ENCODE data around the gene PPP1R37. TPM values are rescaled to one million over a fixed set of nuclear protein-coding genes. Genes with fewer than 3 reads are reported as not detected.

The PPP1R37 gene, protein sequence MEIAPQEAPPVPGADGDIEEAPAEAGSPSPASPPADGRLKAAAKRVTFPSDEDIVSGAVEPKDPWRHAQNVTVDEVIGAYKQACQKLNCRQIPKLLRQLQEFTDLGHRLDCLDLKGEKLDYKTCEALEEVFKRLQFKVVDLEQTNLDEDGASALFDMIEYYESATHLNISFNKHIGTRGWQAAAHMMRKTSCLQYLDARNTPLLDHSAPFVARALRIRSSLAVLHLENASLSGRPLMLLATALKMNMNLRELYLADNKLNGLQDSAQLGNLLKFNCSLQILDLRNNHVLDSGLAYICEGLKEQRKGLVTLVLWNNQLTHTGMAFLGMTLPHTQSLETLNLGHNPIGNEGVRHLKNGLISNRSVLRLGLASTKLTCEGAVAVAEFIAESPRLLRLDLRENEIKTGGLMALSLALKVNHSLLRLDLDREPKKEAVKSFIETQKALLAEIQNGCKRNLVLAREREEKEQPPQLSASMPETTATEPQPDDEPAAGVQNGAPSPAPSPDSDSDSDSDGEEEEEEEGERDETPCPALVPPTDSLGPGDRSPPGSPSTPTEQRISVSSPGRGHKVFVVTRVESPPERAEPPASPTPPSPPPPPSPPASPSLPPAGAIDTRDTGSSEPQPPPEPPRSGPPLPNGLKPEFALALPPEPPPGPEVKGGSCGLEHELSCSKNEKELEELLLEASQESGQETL
- total RNA-seq = 10 to 100 TPM in 3 of 4 donors, 1 to 10 TPM in 1; 6.7 to 43.8 (median 24.4) TPM

DNA sequence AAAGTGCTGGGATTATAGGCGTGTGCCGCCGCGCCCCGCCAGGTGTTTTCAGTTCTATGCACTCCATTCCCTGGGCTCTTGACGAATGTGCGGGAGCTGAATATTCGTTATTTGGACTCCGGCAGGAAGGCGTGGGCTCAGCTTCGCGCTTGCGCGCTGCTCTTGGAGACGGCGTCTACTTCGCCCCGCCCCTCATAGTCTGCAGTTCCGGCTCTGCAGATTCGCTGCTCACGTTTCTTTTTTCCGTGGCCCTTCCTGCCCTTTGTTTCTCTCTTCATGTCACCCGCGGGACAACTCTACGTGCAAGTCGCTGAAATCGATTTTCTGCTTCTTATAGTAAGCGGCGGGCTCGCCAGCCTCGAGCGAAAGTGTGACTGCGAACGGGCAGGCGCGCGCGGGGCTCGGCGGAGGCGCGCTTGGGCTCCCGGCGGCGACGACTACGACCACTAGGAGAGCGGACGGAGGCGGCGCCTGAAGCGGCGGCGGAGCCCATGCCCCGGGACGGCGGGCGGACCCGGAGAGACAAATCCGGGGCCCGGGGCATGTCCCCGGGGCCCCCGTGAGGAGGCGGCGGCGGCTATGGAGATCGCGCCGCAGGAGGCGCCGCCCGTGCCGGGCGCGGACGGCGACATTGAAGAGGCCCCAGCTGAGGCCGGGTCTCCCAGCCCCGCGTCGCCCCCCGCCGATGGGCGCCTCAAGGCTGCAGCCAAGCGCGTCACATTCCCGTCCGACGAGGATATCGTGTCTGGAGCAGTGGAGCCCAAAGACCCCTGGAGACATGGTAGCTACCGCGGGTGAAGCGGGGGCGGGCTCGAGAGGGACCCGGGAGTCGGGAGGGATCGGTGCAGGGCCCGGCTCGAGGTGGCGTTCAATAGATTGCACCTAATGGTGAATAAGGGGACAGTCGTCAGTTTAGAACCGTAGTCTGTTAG, at the start of gene PPP1R37:
PPP1R37 (plus strand) TSS at position 433 of the 932 bp plus-strand sequence; CDS start at position 580, 147 bp downstream.
- no peak for TF ChIP-seq POLR2A (IDR thresholded peaks at IDR 0.05)
- TF ChIP-seq, protein P1, sequence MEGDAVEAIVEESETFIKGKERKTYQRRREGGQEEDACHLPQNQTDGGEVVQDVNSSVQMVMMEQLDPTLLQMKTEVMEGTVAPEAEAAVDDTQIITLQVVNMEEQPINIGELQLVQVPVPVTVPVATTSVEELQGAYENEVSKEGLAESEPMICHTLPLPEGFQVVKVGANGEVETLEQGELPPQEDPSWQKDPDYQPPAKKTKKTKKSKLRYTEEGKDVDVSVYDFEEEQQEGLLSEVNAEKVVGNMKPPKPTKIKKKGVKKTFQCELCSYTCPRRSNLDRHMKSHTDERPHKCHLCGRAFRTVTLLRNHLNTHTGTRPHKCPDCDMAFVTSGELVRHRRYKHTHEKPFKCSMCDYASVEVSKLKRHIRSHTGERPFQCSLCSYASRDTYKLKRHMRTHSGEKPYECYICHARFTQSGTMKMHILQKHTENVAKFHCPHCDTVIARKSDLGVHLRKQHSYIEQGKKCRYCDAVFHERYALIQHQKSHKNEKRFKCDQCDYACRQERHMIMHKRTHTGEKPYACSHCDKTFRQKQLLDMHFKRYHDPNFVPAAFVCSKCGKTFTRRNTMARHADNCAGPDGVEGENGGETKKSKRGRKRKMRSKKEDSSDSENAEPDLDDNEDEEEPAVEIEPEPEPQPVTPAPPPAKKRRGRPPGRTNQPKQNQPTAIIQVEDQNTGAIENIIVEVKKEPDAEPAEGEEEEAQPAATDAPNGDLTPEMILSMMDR (IDR thresholded peaks at IDR 0.05) = peak in 3 of 4 experiments; percentile 21 to 55 (median 42)
- Histone ChIP-seq H3K4me1 (peaks cover 11 to 22% of the 10 kb centered on the region in 2 donors), H3K27ac (peak within 1 kb of the TSS; percentile 86 to 91), H3K27me3 (no peaks in the 10 kb centered on the region), H3K9me3 (no peaks in the 10 kb centered on the region), H3K4me3 (peak within 1 kb of the TSS; percentile 72 to 100), H3K36me3 (no peaks in the 10 kb centered on the region)
- intact Hi-C loops (cut with DNase I; ENCODE audit: low total_unique reads) = no loop called here
- DNase-seq = peak; percentile 91 to 92

DNA sequence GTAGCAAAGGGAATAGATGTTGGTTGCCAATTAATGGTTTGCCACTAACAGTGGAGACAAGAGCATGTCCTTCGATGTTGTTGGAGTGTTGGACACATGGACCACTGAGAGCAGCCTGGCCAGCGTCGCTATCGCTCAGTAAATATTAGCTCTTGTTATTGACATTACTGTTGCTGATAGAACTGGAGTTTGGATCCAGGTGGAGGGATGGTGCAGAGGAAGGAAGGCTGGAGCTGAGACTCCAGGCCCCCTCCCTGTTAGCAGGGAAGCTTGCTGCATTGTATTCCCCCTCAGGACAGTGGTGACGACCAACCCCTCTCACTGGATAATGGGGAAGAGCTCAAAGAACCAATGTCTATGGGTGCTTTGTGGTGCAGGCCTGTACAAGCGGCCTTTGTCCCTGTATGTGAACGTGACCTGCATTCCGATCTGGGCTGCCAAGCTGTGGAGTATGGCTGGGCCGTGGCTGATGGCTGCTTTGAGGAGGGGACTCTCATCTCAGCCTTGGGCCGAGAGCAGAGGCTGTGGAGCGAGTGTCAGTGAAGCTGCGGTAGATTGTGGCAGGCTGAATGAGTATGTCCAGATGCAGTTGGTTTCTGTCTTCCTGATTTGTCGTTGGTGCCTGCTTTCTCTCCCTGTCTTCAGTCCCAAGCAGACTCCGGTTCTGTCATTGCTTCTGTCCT, 47.2 kb upstream of the PPP1R37 start:
- Histone ChIP-seq H3K27ac (no peak overlapping the region), H3K4me1 (peaks cover 0 to 7% of the 10 kb centered on the region in 2 donors), H3K4me3 (no peak overlapping the region), H3K9me3 (no peaks in the 10 kb centered on the region), H3K36me3 (no peaks in the 10 kb centered on the region), H3K27me3 (no peaks in the 10 kb centered on the region)
- no peak for DNase-seq
- no peak for TF ChIP-seq POLR2A (IDR thresholded peaks at IDR 0.05)
- TF ChIP-seq, protein P1 (IDR thresholded peaks at IDR 0.05) = no peak
- intact Hi-C loops (cut with DNase I; ENCODE audit: low total_unique reads) = no loop called here

DNA sequence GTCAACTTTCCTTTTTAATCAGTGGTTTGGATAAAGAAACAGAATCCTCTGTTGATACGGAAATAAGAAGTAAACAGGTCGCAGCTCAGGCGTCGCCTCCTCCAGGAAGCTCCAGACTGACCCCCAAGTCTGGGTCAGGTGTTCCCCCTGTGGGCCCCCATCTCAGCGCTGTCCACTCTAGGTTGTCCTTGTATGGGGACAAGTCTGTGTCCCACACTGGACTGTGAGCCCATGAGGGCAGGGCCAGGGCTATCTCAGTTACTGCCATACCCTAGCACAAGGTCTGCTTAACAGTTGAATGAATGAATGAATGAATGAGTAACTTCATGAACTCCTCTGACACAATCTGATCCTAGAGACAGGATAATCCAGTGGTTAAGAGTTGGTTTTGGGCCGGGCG, 46.6 kb upstream of the PPP1R37 start:
- Histone ChIP-seq H3K4me1 (peaks cover 0 to 1% of the 10 kb centered on the region in 2 donors), H3K9me3 (no peaks in the 10 kb centered on the region), H3K27ac (no peak overlapping the region), H3K4me3 (no peak overlapping the region), H3K36me3 (no peaks in the 10 kb centered on the region), H3K27me3 (no peaks in the 10 kb centered on the region)
- TF ChIP-seq, protein P1 (IDR thresholded peaks at IDR 0.05) = no peak
- TF ChIP-seq POLR2A (IDR thresholded peaks at IDR 0.05) = no peak
- DNase-seq = no peak
- intact Hi-C loops (cut with DNase I; ENCODE audit: low total_unique reads) = no loop called here

DNA sequence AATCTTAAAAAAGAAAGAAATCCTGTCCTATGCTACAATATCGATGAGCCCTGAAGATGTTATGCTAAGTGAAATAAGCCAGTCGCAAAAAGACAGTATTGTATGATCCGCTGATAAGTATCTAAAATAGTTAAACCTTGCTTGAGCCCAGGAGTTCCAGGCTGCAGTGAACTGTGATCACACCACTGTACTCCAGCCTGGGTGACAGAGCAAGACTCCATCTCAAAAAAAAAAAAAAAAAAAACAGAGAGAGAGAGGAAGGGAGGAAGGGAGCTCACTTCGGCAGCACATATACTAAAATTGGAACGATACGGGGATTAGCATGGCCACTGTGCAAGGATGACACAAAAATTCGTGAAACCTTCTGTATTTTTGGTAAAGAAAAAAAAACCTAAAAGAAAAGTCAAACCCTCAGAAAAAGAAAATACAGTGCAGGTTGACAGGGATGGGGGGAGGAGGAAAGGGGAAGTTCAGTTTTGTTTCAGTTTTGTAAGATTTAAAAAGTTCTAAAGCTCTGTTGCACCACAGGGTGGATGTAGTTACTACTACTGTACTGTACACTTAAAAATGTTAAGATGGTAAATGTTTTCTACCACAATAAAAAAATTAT, 45.7 kb upstream of the PPP1R37 start:
- H3K4me1 ChIP-seq = no peaks in the 10 kb centered on the region
- no peak overlapping the region for H3K27ac ChIP-seq
- DNase-seq = no peak
- intact Hi-C loops (cut with DNase I; ENCODE audit: low total_unique reads) = no loop called here
- no peak for TF ChIP-seq POLR2A (IDR thresholded peaks at IDR 0.05)
- TF ChIP-seq, protein P1 (IDR thresholded peaks at IDR 0.05) = no peak
- H3K36me3 ChIP-seq = no peaks in the 10 kb centered on the region
- no peaks in the 10 kb centered on the region for H3K27me3 ChIP-seq
- no peak overlapping the region for H3K4me3 ChIP-seq
- H3K9me3 ChIP-seq = no peaks in the 10 kb centered on the region

Data from uterus (tissue), 4 donors.